Tibial artery (tissue), 4 donors: ENCODE data around the gene NEDD4.

Source experiments
- DNase-seq, 2 donors: peaks; one replicate each; pipeline ENCODE4 v3.0.0-alpha.2; 2019
- H3K27ac ChIP-seq, 2 donors: fragments of 200-600 bp; sonication (generic) in 1 of 2; 1 replicate in 1 of 2; 2 replicates in 1 of 2; pipeline ENCODE4 v1.5.1; 2018 to 2019; ENCODE audit warnings: mild to moderate bottlenecking in 1 of 2
- H3K27me3 ChIP-seq, 2 donors: fragments of 200-600 bp; sonication (generic) in 1 of 2; one replicate each; pipeline versions ENCODE4 v1.5.1 to v1.6.0; 2016 to 2019
- H3K36me3 ChIP-seq, 3 donors: fragments of 200-600 bp; sonication (generic) in 2 of 3; one replicate each; pipeline ENCODE4 v1.5.1; 2016 to 2019; ENCODE audit warnings: mild to moderate bottlenecking in 2 of 3
- H3K4me1 ChIP-seq, 4 donors: fragments of 200-600 bp; sonication (generic) in 2 of 4; 1 replicate in 3 of 4; 2 replicates in 1 of 4; pipeline ENCODE4 v1.5.1; 2016 to 2019
- H3K4me3 ChIP-seq, 2 donors: fragments of 200-600 bp; sonication (generic) in 1 of 2; 1 replicate in 1 of 2; 2 replicates in 1 of 2; pipeline ENCODE4 v1.5.1; 2018 to 2019; ENCODE audit warnings: mild to moderate bottlenecking in 2 of 2
- H3K9me3 ChIP-seq, 3 donors: fragments of 200-600 bp; sonication (generic) in 1 of 3; one replicate each; pipeline ENCODE4 v1.5.1; 2016 to 2019
- intact Hi-C: fragments of 100-400 bp; cut with DNase I; formaldehyde crosslinking; loops from one replicate; pipeline ENCODE4 v1.15.0; 2023; ENCODE audit warnings: low total_unique reads
- TF ChIP-seq, protein P1 (sequence below), 2 experiments: fragments of 200-600 bp in 1 of 2; fragments of 450-650 bp in 1 of 2; IDR thresholded peaks; one replicate each; pipeline ENCODE4 v1.5.1; 2017 to 2019; ENCODE audit warnings: antibody characterized with exemption in 2 of 2, mild to moderate bottlenecking in 1 of 2, moderate library complexity in 1 of 2

The NEDD4 gene

DNA sequence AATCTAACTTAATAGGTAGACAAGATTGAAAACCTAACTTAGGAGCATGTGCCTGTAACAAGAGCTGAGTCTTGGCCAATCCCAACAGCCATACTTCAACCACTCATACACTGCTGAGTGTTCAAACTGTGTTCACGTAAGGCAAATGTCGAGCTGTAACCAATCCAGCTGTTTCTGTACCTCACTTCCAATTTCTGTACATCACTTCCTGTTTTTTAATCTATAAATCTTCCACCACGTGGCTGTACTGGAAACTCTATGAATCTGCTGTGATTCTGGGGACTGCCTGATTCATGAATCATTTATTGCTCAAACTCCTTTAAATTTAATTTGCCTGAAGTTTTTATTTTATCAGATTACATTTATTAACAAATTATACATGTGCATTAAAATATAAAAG lies 44.6 kb upstream of the NEDD4 start:
- Histone ChIP-seq H3K9me3 (no peaks in the 10 kb centered on the region), H3K4me1 (peaks cover 0 to 14% (median 12%) of the 10 kb centered on the region in 4 donors), H3K4me3 (no peak overlapping the region), H3K27me3 (no peaks in the 10 kb centered on the region), H3K36me3 (no peaks in the 10 kb centered on the region), H3K27ac (no peak overlapping the region)
- no peak for DNase-seq
- TF ChIP-seq, protein P1, sequence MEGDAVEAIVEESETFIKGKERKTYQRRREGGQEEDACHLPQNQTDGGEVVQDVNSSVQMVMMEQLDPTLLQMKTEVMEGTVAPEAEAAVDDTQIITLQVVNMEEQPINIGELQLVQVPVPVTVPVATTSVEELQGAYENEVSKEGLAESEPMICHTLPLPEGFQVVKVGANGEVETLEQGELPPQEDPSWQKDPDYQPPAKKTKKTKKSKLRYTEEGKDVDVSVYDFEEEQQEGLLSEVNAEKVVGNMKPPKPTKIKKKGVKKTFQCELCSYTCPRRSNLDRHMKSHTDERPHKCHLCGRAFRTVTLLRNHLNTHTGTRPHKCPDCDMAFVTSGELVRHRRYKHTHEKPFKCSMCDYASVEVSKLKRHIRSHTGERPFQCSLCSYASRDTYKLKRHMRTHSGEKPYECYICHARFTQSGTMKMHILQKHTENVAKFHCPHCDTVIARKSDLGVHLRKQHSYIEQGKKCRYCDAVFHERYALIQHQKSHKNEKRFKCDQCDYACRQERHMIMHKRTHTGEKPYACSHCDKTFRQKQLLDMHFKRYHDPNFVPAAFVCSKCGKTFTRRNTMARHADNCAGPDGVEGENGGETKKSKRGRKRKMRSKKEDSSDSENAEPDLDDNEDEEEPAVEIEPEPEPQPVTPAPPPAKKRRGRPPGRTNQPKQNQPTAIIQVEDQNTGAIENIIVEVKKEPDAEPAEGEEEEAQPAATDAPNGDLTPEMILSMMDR (IDR thresholded peaks at IDR 0.05) = no peak
- intact Hi-C loops = no loop called here

DNA sequence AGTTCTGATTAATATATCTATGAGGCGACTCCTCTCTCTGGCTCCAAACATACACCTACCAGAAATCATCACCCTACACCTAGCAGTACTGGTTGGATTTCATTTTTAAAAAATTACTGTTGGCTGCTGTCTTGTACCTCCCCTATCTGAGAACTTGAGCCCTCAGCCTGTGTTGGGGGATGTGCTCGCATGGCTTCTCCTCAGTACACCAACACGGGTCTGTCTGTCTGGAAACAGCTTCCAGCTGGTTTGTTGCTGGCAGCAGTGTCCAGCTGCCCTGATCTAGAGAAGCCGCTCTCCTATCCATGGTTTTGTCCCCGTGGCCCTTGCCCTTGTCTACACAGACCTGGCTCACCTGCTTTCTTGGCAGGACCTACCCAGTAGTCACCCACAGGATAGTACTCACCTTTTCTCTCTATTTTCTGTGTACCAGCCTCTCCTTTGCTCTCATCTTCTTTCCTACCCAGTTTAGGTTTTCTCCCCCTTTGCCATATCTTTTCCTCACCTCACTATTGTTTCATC lies 43.2 kb upstream of the NEDD4 start:
- no peak for DNase-seq
- Histone ChIP-seq H3K4me1 (peaks cover 0 to 14% (median 12%) of the 10 kb centered on the region in 4 donors), H3K27me3 (no peaks in the 10 kb centered on the region), H3K27ac (no peak overlapping the region), H3K9me3 (no peaks in the 10 kb centered on the region), H3K36me3 (no peaks in the 10 kb centered on the region), H3K4me3 (no peak overlapping the region)
- TF ChIP-seq, protein P1 (IDR thresholded peaks at IDR 0.05) = no peak
- intact Hi-C loops = no loop called here

DNA sequence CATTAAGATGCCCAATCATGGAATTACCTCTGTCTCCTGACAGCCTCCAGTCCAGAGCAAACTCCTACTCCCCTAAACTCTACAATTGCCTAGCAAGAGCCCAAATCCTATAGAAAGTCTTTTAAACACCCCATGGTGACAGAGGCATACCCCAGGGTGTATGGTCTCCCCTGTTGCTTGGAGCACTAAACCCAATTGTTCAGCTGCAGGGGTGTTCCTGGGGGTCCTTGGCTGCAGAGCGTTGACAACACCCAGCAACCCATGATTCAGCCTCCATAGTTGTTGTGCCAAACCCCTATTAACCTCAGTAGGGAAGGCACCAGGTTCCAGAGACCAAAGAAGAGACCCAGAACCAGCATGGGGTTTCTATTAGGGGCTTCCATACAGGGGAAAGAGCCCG lies 41.8 kb upstream of the NEDD4 start:
- peaks cover 0 to 5% (median 4%) of the 10 kb centered on the region in 4 donors for H3K4me1 ChIP-seq
- H3K9me3 ChIP-seq = no peaks in the 10 kb centered on the region
- TF ChIP-seq, protein P1 (IDR thresholded peaks at IDR 0.05) = no peak
- intact Hi-C loops = no loop called here
- H3K36me3 ChIP-seq = no peaks in the 10 kb centered on the region
- H3K27ac ChIP-seq = no peak overlapping the region
- H3K4me3 ChIP-seq = no peak overlapping the region
- DNase-seq = no peak
- no peaks in the 10 kb centered on the region for H3K27me3 ChIP-seq

DNA sequence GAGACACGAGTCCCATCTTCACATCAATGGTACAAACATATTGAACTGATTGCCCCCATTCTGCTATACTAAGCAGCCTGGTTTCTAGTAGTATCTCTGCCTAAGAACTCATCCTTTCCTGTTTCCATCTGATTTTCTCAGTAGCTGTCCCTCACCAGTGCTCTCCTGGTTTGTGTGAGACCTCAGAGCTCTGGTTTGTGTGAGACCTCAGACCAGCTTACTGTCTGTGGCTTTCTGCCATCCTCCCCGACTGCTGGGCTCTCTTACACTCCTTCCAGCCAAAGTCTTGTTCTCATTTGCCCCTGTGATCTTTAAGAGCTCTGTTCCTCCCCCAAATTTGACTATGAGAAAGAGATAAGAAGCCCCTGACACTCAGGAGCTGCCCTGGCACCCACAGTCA lies 41.1 kb upstream of the NEDD4 start:
- H3K27ac ChIP-seq = no peak overlapping the region
- no peaks in the 10 kb centered on the region for H3K9me3 ChIP-seq
- intact Hi-C loops = no loop called here
- DNase-seq = no peak
- TF ChIP-seq, protein P1 (IDR thresholded peaks at IDR 0.05) = no peak
- H3K27me3 ChIP-seq = no peaks in the 10 kb centered on the region
- no peaks in the 10 kb centered on the region for H3K4me1 ChIP-seq
- no peak overlapping the region for H3K4me3 ChIP-seq
- H3K36me3 ChIP-seq = no peaks in the 10 kb centered on the region

GRCh38 chr15:56032373-56032772 lies 39.0 kb upstream of the NEDD4 start:
- Histone ChIP-seq H3K27me3 (no peaks in the 10 kb centered on the region), H3K36me3 (no peaks in the 10 kb centered on the region), H3K9me3 (no peaks in the 10 kb centered on the region), H3K4me1 (no peaks in the 10 kb centered on the region), H3K27ac (no peak overlapping the region), H3K4me3 (no peak overlapping the region)
- no peak for DNase-seq
- TF ChIP-seq, protein P1 (IDR thresholded peaks at IDR 0.05) = no peak
- intact Hi-C loops = no loop called here

DNA sequence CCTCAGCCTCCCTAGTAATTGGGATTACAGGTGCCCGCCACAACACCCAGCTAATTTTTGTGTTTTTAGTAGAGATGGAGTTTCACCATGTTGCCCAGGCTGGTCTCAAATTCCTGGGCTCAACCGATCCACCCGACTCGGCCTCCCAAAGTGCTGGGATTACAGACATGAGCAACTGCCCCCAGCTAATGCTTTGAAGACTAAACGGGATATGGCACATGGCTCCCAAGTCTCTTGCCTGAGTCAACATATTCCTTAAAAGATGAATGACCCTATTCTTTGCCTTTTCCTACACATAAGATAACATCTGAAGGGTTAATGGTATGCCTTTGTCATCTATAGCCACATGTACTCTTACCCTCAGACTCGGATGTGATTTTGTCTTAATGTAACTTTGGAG lies 38.4 kb upstream of the NEDD4 start:
- Histone ChIP-seq H3K4me3 (no peak overlapping the region), H3K36me3 (no peaks in the 10 kb centered on the region), H3K27me3 (no peaks in the 10 kb centered on the region), H3K27ac (no peak overlapping the region), H3K9me3 (no peaks in the 10 kb centered on the region), H3K4me1 (no peaks in the 10 kb centered on the region)
- no peak for DNase-seq
- TF ChIP-seq, protein P1 (IDR thresholded peaks at IDR 0.05) = no peak
- intact Hi-C loops = no loop called here
